ENCODE results near the gene FGFRL1.

Gene FGFRL1

GRCh38 chr4:1021386-1022050 lies 10.1 kb downstream of the FGFRL1 start:
- peaks cover 26% of the 10 kb centered on the region for H3K36me3 ChIP-seq (ENCODE audit: insufficient read depth, insufficient read length, low read length)
- peaks cover 49% of the 10 kb centered on the region for H3K27me3 ChIP-seq (ENCODE audit: insufficient read depth, insufficient read length)
- peaks cover 35% of the 10 kb centered on the region for H3K4me1 ChIP-seq (ENCODE audit: insufficient read depth, insufficient read length)
- no peak for DNase-seq (ENCODE audit: low read depth, low spot score)
- no peaks in the 10 kb centered on the region for H3K9me3 ChIP-seq (ENCODE audit: insufficient read depth, low read length)
- TF ChIP-seq YY1 (IDR thresholded peaks at IDR 0.05; ENCODE audit: insufficient read depth, insufficient read length) (no peak), SUZ12 (IDR thresholded peaks at IDR 0.05; ENCODE audit: extremely low read depth, insufficient read depth, insufficient read length) (no peak), ZNF274 (IDR thresholded peaks at IDR 0.05; ENCODE audit: low read depth, low read length) (no peak)
- H3K9ac ChIP-seq (ENCODE audit: insufficient read length, low read depth): no peak overlapping the region
- no peak overlapping the region for H3K4me3 ChIP-seq (ENCODE audit: insufficient read length, low read depth)

GRCh38 chr4:1022051-1022738 lies 10.8 kb downstream of the FGFRL1 start:
- H3K9ac ChIP-seq (ENCODE audit: insufficient read length, low read depth): peak overlapping the region; percentile 8
- TF ChIP-seq ZNF274 (IDR thresholded peaks at IDR 0.05; ENCODE audit: low read depth, low read length) (no peak), YY1 (IDR thresholded peaks at IDR 0.05; ENCODE audit: insufficient read depth, insufficient read length) (no peak), SUZ12 (IDR thresholded peaks at IDR 0.05; ENCODE audit: extremely low read depth, insufficient read depth, insufficient read length) (no peak)
- H3K27me3 ChIP-seq (ENCODE audit: insufficient read depth, insufficient read length): peaks cover 42% of the 10 kb centered on the region
- no peak for DNase-seq (ENCODE audit: low read depth, low spot score)
- H3K36me3 ChIP-seq (ENCODE audit: insufficient read depth, insufficient read length, low read length): peaks cover 26% of the 10 kb centered on the region
- H3K4me3 ChIP-seq (ENCODE audit: insufficient read length, low read depth): no peak overlapping the region
- peaks cover 35% of the 10 kb centered on the region for H3K4me1 ChIP-seq (ENCODE audit: insufficient read depth, insufficient read length)
- H3K9me3 ChIP-seq (ENCODE audit: insufficient read depth, low read length): no peaks in the 10 kb centered on the region

- H3K9me3 ChIP-seq (ENCODE audit: insufficient read depth, low read length): no peaks in the 10 kb centered on the region
- H3K4me3 ChIP-seq (ENCODE audit: insufficient read length, low read depth): no peak overlapping the region
- TF ChIP-seq YY1 (IDR thresholded peaks at IDR 0.05; ENCODE audit: insufficient read depth, insufficient read length) (no peak), SUZ12 (IDR thresholded peaks at IDR 0.05; ENCODE audit: extremely low read depth, insufficient read depth, insufficient read length) (no peak), ZNF274 (IDR thresholded peaks at IDR 0.05; ENCODE audit: low read depth, low read length) (no peak)
- DNase-seq (ENCODE audit: low read depth, low spot score): no peak
- peaks cover 37% of the 10 kb centered on the region for H3K4me1 ChIP-seq (ENCODE audit: insufficient read depth, insufficient read length)
- peaks cover 26% of the 10 kb centered on the region for H3K36me3 ChIP-seq (ENCODE audit: insufficient read depth, insufficient read length, low read length)
- peaks cover 37% of the 10 kb centered on the region for H3K27me3 ChIP-seq (ENCODE audit: insufficient read depth, insufficient read length)
- no peak overlapping the region for H3K9ac ChIP-seq (ENCODE audit: insufficient read length, low read depth)
Measured at GRCh38 chr4:1022739-1023066, 11.3 kb downstream of the FGFRL1 start.

- TF ChIP-seq SUZ12 (IDR thresholded peaks at IDR 0.05; ENCODE audit: extremely low read depth, insufficient read depth, insufficient read length): no peak
- no peak for TF ChIP-seq ZNF274 (IDR thresholded peaks at IDR 0.05; ENCODE audit: low read depth, low read length)
- no peak for TF ChIP-seq YY1 (IDR thresholded peaks at IDR 0.05; ENCODE audit: insufficient read depth, insufficient read length)
- peaks cover 26% of the 10 kb centered on the region for H3K36me3 ChIP-seq (ENCODE audit: insufficient read depth, insufficient read length, low read length)
- no peak for DNase-seq (ENCODE audit: low read depth, low spot score)
Measured at GRCh38 chr4:1023075-1023640, 11.7 kb downstream of the FGFRL1 start.

GRCh38 chr4:1023895-1024740 lies 12.7 kb downstream of the FGFRL1 start:
- no peak overlapping the region for H3K9ac ChIP-seq (ENCODE audit: insufficient read length, low read depth)

More at GRCh38 chr4:1023075-1023640, 11.7 kb downstream of the FGFRL1 start:
- Histone ChIP-seq H3K9me3 (ENCODE audit: insufficient read depth, low read length) (no peaks in the 10 kb centered on the region), H3K4me1 (ENCODE audit: insufficient read depth, insufficient read length) (peaks cover 38% of the 10 kb centered on the region), H3K9ac (ENCODE audit: insufficient read length, low read depth) (no peak overlapping the region), H3K27me3 (ENCODE audit: insufficient read depth, insufficient read length) (peaks cover 33% of the 10 kb centered on the region), H3K4me3 (ENCODE audit: insufficient read length, low read depth) (no peak overlapping the region)

GRCh38 chr4:1024882-1025545 lies 13.6 kb downstream of the FGFRL1 start:
- Histone ChIP-seq H3K9ac (ENCODE audit: insufficient read length, low read depth) (no peak overlapping the region), H3K36me3 (ENCODE audit: insufficient read depth, insufficient read length, low read length) (peaks cover 26% of the 10 kb centered on the region), H3K4me3 (ENCODE audit: insufficient read length, low read depth) (no peak overlapping the region), H3K4me1 (ENCODE audit: insufficient read depth, insufficient read length) (peaks cover 25% of the 10 kb centered on the region), H3K9me3 (ENCODE audit: insufficient read depth, low read length) (no peaks in the 10 kb centered on the region), H3K27me3 (ENCODE audit: insufficient read depth, insufficient read length) (peaks cover 20% of the 10 kb centered on the region)
- TF ChIP-seq YY1 (IDR thresholded peaks at IDR 0.05; ENCODE audit: insufficient read depth, insufficient read length) (no peak), ZNF274 (IDR thresholded peaks at IDR 0.05; ENCODE audit: low read depth, low read length) (no peak)
- DNase-seq (ENCODE audit: low read depth, low spot score): no peak

More at GRCh38 chr4:1023895-1024740, 12.7 kb downstream of the FGFRL1 start:
- Histone ChIP-seq H3K4me1 (ENCODE audit: insufficient read depth, insufficient read length) (peaks cover 30% of the 10 kb centered on the region), H3K9me3 (ENCODE audit: insufficient read depth, low read length) (no peaks in the 10 kb centered on the region), H3K4me3 (ENCODE audit: insufficient read length, low read depth) (no peak overlapping the region), H3K27me3 (ENCODE audit: insufficient read depth, insufficient read length) (peaks cover 27% of the 10 kb centered on the region), H3K36me3 (ENCODE audit: insufficient read depth, insufficient read length, low read length) (peaks cover 26% of the 10 kb centered on the region)
- TF ChIP-seq SUZ12 (IDR thresholded peaks at IDR 0.05; ENCODE audit: extremely low read depth, insufficient read depth, insufficient read length): no peak
- TF ChIP-seq ZNF274 (IDR thresholded peaks at IDR 0.05; ENCODE audit: low read depth, low read length): no peak
- TF ChIP-seq YY1 (IDR thresholded peaks at IDR 0.05; ENCODE audit: insufficient read depth, insufficient read length): no peak
- no peak for DNase-seq (ENCODE audit: low read depth, low spot score)
